GM23338 (cell line): ENCODE results near the gene IWS1. TPM values are rescaled to one million over a fixed set of nuclear protein-coding genes. Genes with fewer than 3 reads are reported as not detected.

ENCODE experiments used
- ATAC-seq: fragments of 200-7000 bp; cut with Tn5 transposase; 3 replicates; pipeline ENCODE4 v1.9.1; 2020
- DNase-seq: peaks from one replicate; pipeline ENCODE4 v3.0.0-alpha.2; 2015; ENCODE audit warnings: low spot score
- H2AFZ ChIP-seq: fragments of 200-600 bp; sonication (generic); 2 replicates; pipeline ENCODE4 v1.8.0; 2016; ENCODE audit warnings: antibody characterized with exemption, mild to moderate bottlenecking, moderate library complexity
- H3F3A ChIP-seq: fragments of 200-600 bp; sonication (generic); replicated peaks from 2 replicates; pipeline ENCODE4 v1.8.0; 2017; ENCODE audit warnings: antibody characterized with exemption, mixed run types, low read depth
- H3K27ac ChIP-seq: fragments of 200-600 bp; sonication (generic); 2 replicates; pipeline ENCODE4 v1.6.1; 2016; ENCODE audit warnings: low read depth
- H3K27me3 ChIP-seq: fragments of 200-600 bp; sonication (generic); 2 replicates; pipeline ENCODE4 v1.8.0; 2016; ENCODE audit warnings: mild to moderate bottlenecking, mixed run types, moderate library complexity; ENCODE audit not compliant: insufficient read depth
- H3K36me3 ChIP-seq: fragments of 200-600 bp; sonication (generic); 2 replicates; pipeline ENCODE4 v1.8.0; 2016; ENCODE audit warnings: mild to moderate bottlenecking; ENCODE audit not compliant: insufficient read depth
- H3K4me1 ChIP-seq: fragments of 200-600 bp; sonication (generic); 2 replicates; pipeline ENCODE4 v1.8.0; 2016; ENCODE audit warnings: mild to moderate bottlenecking, moderate library complexity; ENCODE audit not compliant: insufficient read depth
- H3K4me2 ChIP-seq: fragments of 200-600 bp; sonication (generic); 2 replicates; pipeline ENCODE4 v1.7.1; 2017; ENCODE audit warnings: mixed run types
- H3K4me3 ChIP-seq: fragments of 200-600 bp; sonication (generic); 2 replicates; pipeline ENCODE4 v1.6.1; 2016; ENCODE audit warnings: mixed run types
- H3K79me2 ChIP-seq: fragments of 200-600 bp; sonication (generic); replicated peaks from 2 replicates; pipeline ENCODE4 v1.8.0; 2017; ENCODE audit warnings: mild to moderate bottlenecking; ENCODE audit not compliant: insufficient read depth
- H3K9me2 ChIP-seq: fragments of 200-600 bp; sonication (generic); 2 replicates; pipeline ENCODE4 v1.8.0; 2017; ENCODE audit not compliant: insufficient read depth
- H4K20me1 ChIP-seq: fragments of 200-600 bp; sonication (generic); replicated peaks from 2 replicates; pipeline ENCODE4 v1.8.0; 2017; ENCODE audit warnings: mild to moderate bottlenecking; ENCODE audit not compliant: insufficient read depth
- H3K27ac Mint-ChIP-seq: 2 replicates; pipeline ENCODE4 v1.8.0; 2020; ENCODE audit warnings: inconsistent platforms, mild to moderate bottlenecking, moderate library complexity, mixed read lengths
- H3K27me3 Mint-ChIP-seq: 3 replicates; pipeline ENCODE4 v1.8.0; 2022; ENCODE audit warnings: low read depth, mild to moderate bottlenecking, moderate library complexity, mixed read lengths, inconsistent platforms; ENCODE audit not compliant: insufficient read depth, poor library complexity
- H3K36me3 Mint-ChIP-seq: 3 replicates; pipeline ENCODE4 v1.8.0; 2021; ENCODE audit warnings: low read depth, mild to moderate bottlenecking, inconsistent platforms, moderate library complexity, mixed read lengths
- H3K4me1 Mint-ChIP-seq: 3 replicates; pipeline ENCODE4 v1.8.0; 2020; ENCODE audit warnings: mild to moderate bottlenecking, inconsistent platforms, mixed read lengths
- H3K4me3 Mint-ChIP-seq: 3 replicates; pipeline ENCODE4 v1.8.0; 2021; ENCODE audit warnings: moderate library complexity, mild to moderate bottlenecking, inconsistent platforms, mixed read lengths
- H3K9me3 Mint-ChIP-seq: 3 replicates; pipeline ENCODE4 v1.8.0; 2020; ENCODE audit warnings: moderate library complexity, mild to moderate bottlenecking, inconsistent platforms, mixed read lengths
- CREB1 ChIP-seq: fragments of 250-450 bp; sonication (Bioruptor Pico); IDR thresholded peaks from 2 replicates; pipeline ENCODE4 v1.5.0; 2020; ENCODE audit warnings: low read depth, mild to moderate bottlenecking, moderate library complexity
- EZH2 ChIP-seq: fragments of 200-600 bp; sonication (generic); IDR thresholded peaks from one replicate; pipeline ENCODE4 v1.8.0; 2017; ENCODE audit warnings: antibody characterized with exemption, mild to moderate bottlenecking, low read depth; ENCODE audit not compliant: unreplicated experiment
- EZH2phosphoT487 ChIP-seq: fragments of 200-600 bp; sonication (generic); IDR thresholded peaks from one replicate; pipeline ENCODE4 v1.8.1; 2018; ENCODE audit warnings: antibody characterized with exemption; ENCODE audit not compliant: unreplicated experiment
- JUNB ChIP-seq: IDR thresholded peaks from one replicate; pipeline ENCODE4 v1.6.1; 2016; ENCODE audit warnings: antibody characterized with exemption; ENCODE audit not compliant: unreplicated experiment
- NANOG ChIP-seq: IDR thresholded peaks from 2 replicates; pipeline ENCODE4 v1.6.1; 2016; ENCODE audit warnings: antibody characterized with exemption, borderline replicate concordance
- POLR2AphosphoS5 ChIP-seq: IDR thresholded peaks from 2 replicates; pipeline ENCODE4 v1.6.1; 2016; ENCODE audit warnings: antibody characterized with exemption, low read depth
- STAT1 ChIP-seq: IDR thresholded peaks from one replicate; pipeline ENCODE4 v1.6.1; 2016; ENCODE audit warnings: antibody characterized with exemption; ENCODE audit not compliant: unreplicated experiment
- ZNF331 ChIP-seq: fragments of 250-450 bp; sonication (Bioruptor Pico); IDR thresholded peaks from 2 replicates; pipeline ENCODE4 v1.5.0; 2020; ENCODE audit warnings: low read depth, mild to moderate bottlenecking, moderate library complexity
- polyA plus RNA-seq: library from polyadenylated mRNA; unstranded; fragments of >200 nt; fragmentation: Nextera tagmentation; extraction: Ambion mirVana; gene quantifications from 2 replicates; pipeline ENCODE4 v1.2.1, GENCODE V29; 2016
- total RNA-seq: library from RNA; depleted of rRNA; stranded (reverse); fragments of >200 nt; shearing (Covaris generic); gene quantifications from 2 replicates; pipeline ENCODE4 v1.2.3, GENCODE V29; 2014
- TF ChIP-seq, protein P1 (sequence below): IDR thresholded peaks from 2 replicates; pipeline ENCODE4 v1.6.1; 2016; ENCODE audit warnings: antibody characterized with exemption
- TF ChIP-seq, protein P2 (sequence below): IDR thresholded peaks from one replicate; pipeline ENCODE4 v1.6.1; 2018; ENCODE audit warnings: antibody characterized with exemption; ENCODE audit not compliant: unreplicated experiment
- TF ChIP-seq, protein P3 (sequence below): fragments of 250-450 bp; sonication (Bioruptor Pico); IDR thresholded peaks from 2 replicates; pipeline ENCODE4 v1.5.0; 2020; ENCODE audit warnings: mild to moderate bottlenecking, moderate library complexity

IWS1 gene
- total and polyA plus RNA-seq, 2 experiments from 2014 or later, result 82.8 to 97.2 TPM

DNA sequence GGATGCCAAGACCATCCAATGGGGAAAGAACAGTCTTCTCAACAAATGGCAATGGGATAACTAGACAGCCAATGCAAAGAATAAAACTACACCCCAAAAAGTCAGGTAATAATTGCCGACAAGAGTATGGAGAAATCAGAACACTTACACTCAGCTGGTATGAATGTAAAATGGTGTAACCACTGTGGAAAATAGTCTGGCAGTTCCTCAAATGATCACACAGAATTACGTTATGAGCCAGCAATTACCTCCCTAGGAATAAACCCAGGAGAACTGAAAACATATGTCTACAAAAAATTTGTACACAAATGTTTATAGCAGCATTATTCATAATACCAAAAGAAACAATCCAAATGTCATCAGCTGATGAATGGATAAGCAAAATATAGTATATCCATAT, 8.8 kb downstream of the IWS1 start:
- peaks cover 13% of the 10 kb centered on the region for H3K36me3 ChIP-seq
- peaks cover 4% of the 10 kb centered on the region for H3K27me3 Mint-ChIP-seq
- peaks cover 37% of the 10 kb centered on the region for H3K4me1 ChIP-seq
- H3K9me2 ChIP-seq, result no peaks in the 10 kb centered on the region
- H3K36me3 Mint-ChIP-seq, result peaks cover 50% of the 10 kb centered on the region
- H3K4me2 ChIP-seq, result no peak overlapping the region
- ATAC-seq (no peak), DNase-seq (no peak)
- H3K79me2 ChIP-seq, result peaks cover 100% of the 10 kb centered on the region
- H3K4me1 Mint-ChIP-seq, result peaks cover 34% of the 10 kb centered on the region
- no peak overlapping the region for H3K4me3 ChIP-seq
- H3K27ac ChIP-seq, result no peak overlapping the region
- TF ChIP-seq NANOG (no peak), POLR2AphosphoS5 (no peak), CREB1 (CRISPR knock-in tag) (no peak), STAT1 (no peak), EZH2 (no peak), ZNF331 (CRISPR knock-in tag) (no peak), EZH2phosphoT487 (no peak), JUNB (no peak)
- TF ChIP-seq, protein P1, sequence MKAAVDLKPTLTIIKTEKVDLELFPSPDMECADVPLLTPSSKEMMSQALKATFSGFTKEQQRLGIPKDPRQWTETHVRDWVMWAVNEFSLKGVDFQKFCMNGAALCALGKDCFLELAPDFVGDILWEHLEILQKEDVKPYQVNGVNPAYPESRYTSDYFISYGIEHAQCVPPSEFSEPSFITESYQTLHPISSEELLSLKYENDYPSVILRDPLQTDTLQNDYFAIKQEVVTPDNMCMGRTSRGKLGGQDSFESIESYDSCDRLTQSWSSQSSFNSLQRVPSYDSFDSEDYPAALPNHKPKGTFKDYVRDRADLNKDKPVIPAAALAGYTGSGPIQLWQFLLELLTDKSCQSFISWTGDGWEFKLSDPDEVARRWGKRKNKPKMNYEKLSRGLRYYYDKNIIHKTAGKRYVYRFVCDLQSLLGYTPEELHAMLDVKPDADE, result no peak
- TF ChIP-seq, protein P2, sequence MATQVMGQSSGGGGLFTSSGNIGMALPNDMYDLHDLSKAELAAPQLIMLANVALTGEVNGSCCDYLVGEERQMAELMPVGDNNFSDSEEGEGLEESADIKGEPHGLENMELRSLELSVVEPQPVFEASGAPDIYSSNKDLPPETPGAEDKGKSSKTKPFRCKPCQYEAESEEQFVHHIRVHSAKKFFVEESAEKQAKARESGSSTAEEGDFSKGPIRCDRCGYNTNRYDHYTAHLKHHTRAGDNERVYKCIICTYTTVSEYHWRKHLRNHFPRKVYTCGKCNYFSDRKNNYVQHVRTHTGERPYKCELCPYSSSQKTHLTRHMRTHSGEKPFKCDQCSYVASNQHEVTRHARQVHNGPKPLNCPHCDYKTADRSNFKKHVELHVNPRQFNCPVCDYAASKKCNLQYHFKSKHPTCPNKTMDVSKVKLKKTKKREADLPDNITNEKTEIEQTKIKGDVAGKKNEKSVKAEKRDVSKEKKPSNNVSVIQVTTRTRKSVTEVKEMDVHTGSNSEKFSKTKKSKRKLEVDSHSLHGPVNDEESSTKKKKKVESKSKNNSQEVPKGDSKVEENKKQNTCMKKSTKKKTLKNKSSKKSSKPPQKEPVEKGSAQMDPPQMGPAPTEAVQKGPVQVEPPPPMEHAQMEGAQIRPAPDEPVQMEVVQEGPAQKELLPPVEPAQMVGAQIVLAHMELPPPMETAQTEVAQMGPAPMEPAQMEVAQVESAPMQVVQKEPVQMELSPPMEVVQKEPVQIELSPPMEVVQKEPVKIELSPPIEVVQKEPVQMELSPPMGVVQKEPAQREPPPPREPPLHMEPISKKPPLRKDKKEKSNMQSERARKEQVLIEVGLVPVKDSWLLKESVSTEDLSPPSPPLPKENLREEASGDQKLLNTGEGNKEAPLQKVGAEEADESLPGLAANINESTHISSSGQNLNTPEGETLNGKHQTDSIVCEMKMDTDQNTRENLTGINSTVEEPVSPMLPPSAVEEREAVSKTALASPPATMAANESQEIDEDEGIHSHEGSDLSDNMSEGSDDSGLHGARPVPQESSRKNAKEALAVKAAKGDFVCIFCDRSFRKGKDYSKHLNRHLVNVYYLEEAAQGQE, result no peak
- TF ChIP-seq, protein P3, sequence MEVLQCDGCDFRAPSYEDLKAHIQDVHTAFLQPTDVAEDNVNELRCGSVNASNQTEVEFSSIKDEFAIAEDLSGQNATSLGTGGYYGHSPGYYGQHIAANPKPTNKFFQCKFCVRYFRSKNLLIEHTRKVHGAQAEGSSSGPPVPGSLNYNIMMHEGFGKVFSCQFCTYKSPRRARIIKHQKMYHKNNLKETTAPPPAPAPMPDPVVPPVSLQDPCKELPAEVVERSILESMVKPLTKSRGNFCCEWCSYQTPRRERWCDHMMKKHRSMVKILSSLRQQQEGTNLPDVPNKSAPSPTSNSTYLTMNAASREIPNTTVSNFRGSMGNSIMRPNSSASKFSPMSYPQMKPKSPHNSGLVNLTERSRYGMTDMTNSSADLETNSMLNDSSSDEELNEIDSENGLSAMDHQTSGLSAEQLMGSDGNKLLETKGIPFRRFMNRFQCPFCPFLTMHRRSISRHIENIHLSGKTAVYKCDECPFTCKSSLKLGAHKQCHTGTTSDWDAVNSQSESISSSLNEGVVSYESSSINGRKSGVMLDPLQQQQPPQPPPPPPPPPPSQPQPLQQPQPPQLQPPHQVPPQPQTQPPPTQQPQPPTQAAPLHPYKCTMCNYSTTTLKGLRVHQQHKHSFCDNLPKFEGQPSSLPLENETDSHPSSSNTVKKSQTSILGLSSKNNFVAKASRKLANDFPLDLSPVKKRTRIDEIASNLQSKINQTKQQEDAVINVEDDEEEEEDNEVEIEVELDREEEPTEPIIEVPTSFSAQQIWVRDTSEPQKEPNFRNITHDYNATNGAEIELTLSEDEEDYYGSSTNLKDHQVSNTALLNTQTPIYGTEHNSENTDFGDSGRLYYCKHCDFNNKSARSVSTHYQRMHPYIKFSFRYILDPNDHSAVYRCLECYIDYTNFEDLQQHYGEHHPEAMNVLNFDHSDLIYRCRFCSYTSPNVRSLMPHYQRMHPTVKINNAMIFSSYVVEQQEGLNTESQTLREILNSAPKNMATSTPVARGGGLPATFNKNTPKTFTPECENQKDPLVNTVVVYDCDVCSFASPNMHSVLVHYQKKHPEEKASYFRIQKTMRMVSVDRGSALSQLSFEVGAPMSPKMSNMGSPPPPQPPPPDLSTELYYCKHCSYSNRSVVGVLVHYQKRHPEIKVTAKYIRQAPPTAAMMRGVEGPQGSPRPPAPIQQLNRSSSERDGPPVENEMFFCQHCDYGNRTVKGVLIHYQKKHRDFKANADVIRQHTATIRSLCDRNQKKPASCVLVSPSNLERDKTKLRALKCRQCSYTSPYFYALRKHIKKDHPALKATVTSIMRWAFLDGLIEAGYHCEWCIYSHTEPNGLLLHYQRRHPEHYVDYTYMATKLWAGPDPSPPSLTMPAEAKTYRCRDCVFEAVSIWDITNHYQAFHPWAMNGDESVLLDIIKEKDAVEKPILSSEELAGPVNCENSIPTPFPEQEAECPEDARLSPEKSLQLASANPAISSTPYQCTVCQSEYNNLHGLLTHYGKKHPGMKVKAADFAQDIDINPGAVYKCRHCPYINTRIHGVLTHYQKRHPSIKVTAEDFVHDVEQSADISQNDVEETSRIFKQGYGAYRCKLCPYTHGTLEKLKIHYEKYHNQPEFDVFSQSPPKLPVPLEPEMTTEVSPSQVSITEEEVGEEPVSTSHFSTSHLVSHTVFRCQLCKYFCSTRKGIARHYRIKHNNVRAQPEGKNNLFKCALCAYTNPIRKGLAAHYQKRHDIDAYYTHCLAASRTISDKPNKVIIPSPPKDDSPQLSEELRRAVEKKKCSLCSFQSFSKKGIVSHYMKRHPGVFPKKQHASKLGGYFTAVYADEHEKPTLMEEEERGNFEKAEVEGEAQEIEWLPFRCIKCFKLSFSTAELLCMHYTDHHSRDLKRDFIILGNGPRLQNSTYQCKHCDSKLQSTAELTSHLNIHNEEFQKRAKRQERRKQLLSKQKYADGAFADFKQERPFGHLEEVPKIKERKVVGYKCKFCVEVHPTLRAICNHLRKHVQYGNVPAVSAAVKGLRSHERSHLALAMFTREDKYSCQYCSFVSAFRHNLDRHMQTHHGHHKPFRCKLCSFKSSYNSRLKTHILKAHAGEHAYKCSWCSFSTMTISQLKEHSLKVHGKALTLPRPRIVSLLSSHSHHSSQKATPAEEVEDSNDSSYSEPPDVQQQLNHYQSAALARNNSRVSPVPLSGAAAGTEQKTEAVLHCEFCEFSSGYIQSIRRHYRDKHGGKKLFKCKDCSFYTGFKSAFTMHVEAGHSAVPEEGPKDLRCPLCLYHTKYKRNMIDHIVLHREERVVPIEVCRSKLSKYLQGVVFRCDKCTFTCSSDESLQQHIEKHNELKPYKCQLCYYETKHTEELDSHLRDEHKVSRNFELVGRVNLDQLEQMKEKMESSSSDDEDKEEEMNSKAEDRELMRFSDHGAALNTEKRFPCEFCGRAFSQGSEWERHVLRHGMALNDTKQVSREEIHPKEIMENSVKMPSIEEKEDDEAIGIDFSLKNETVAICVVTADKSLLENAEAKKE (CRISPR knock-in tag), result no peak
- no peak overlapping the region for H3K4me3 Mint-ChIP-seq
- no peaks in the 10 kb centered on the region for H3K27me3 ChIP-seq
- no peaks in the 10 kb centered on the region for H3K9me3 Mint-ChIP-seq
- no peak overlapping the region for H2AFZ ChIP-seq
- H3F3A ChIP-seq, result no peaks in the 10 kb centered on the region
- H3K27ac Mint-ChIP-seq, result no peak overlapping the region
- H4K20me1 ChIP-seq, result peaks cover 75% of the 10 kb centered on the region
